Dedifferentiated amniotic fluid mesenchymal stem cell (primary cell): ENCODE results near the gene KLHL13.
"Not testable (repeated sequence)": the region's sequence is repeated elsewhere in the genome, so short reads cannot be mapped to it uniquely, and the experiment has no call there.

Experiments used
- DNase-seq: peaks from one replicate; pipeline ENCODE4 v3.0.0-alpha.2; 2016; ENCODE audit errors: extremely low spot score

Gene KLHL13

GRCh38 chrX:118066867-118067515 lies 49.6 kb downstream of the KLHL13 start:
- no peak for DNase-seq

- DNase-seq, result no peak
Observed at GRCh38 chrX:118062817-118063615, 53.6 kb downstream of the KLHL13 start.

GRCh38 chrX:118062048-118062789 lies 54.4 kb downstream of the KLHL13 start:
- no peak for DNase-seq

GRCh38 chrX:118058924-118059323 lies 57.7 kb downstream of the KLHL13 start:
- no peak for DNase-seq

- DNase-seq, result no peak
Observed at GRCh38 chrX:118056870-118057269, 59.7 kb downstream of the KLHL13 start.

GRCh38 chrX:118049713-118050112 lies 66.9 kb downstream of the KLHL13 start:
- DNase-seq, result no peak

GRCh38 chrX:118047446-118048186 lies 69.0 kb downstream of the KLHL13 start:
- no peak for DNase-seq

- no peak for DNase-seq
Observed at GRCh38 chrX:118039591-118039990, 77.0 kb downstream of the KLHL13 start.

GRCh38 chrX:118038614-118039365 lies 77.8 kb downstream of the KLHL13 start:
- no peak for DNase-seq

- DNase-seq, result no peak
Observed at GRCh38 chrX:118026631-118027030, 90.0 kb downstream of the KLHL13 start.

- peak; percentile 17 for DNase-seq
Observed at GRCh38 chrX:118025226-118025625, 91.4 kb downstream of the KLHL13 start.

- no peak for DNase-seq
Observed at GRCh38 chrX:118024482-118024881, 92.1 kb downstream of the KLHL13 start.

GRCh38 chrX:118022753-118023152 lies 93.9 kb downstream of the KLHL13 start:
- DNase-seq, result no peak

GRCh38 chrX:118016422-118016821 lies 100.2 kb downstream of the KLHL13 start:
- no peak for DNase-seq

GRCh38 chrX:118002417-118002816 lies 114.2 kb downstream of the KLHL13 start:
- not testable (repeated sequence) for DNase-seq

GRCh38 chrX:118000518-118000917 lies 116.1 kb downstream of the KLHL13 start:
- DNase-seq, result no peak

- DNase-seq, result no peak
Observed at GRCh38 chrX:117998171-117998570, 118.4 kb downstream of the KLHL13 start.

- peak; percentile 34 for DNase-seq
Observed at GRCh38 chrX:117996918-117997480, 119.6 kb downstream of the KLHL13 start.

- DNase-seq, result no peak
Observed at GRCh38 chrX:117996408-117996807, 120.2 kb downstream of the KLHL13 start.

GRCh38 chrX:117995378-117995777 lies 121.2 kb downstream of the KLHL13 start:
- DNase-seq, result no peak

- DNase-seq, result no peak
Observed at GRCh38 chrX:117992192-117992723, 124.4 kb downstream of the KLHL13 start.
